ENCODE data around the gene TMEM200B.
"Not testable (repeated sequence)": the region's sequence is repeated elsewhere in the genome, so short reads cannot be mapped to it uniquely, and the experiment has no call there.

The TMEM200B gene

DNA sequence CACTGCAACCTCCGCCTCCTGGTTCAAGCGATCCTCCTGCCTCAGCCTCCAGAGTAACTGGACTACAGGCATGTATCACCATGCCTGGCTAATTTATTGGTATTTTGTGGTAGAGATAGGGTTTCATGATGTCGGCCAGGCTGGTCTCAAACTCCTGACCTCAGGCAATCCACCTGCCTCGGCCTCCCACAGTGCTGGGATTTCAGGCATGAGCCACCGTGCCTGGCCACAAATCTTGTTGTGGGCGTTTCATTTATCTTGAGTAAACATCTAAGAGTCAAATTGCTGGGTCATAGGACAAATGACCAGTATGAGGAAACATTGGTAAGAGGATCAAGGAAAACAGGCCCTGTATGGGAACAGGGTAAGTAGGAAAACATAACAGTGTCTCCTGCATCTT lies 17.9 kb downstream of the TMEM200B start:
- no peak for DNase-seq

DNA sequence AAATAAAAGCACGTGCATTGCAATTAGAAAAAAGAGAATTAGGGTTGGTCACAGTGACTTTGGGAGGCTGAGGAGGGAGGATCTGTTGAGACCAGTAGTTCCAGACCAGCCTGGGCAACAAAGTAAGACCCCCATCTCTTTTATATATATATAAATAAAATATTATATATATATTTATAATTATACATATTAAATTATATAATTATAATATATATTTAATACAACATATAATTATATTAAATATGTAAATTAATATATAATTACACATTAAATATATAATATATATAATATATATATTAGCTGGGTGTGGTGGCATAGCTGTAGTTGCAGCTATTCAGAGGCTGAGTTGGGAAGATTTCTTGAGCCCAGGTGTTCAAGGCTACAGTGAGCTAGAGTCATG lies 23.2 kb downstream of the TMEM200B start:
- no peak for DNase-seq

DNA sequence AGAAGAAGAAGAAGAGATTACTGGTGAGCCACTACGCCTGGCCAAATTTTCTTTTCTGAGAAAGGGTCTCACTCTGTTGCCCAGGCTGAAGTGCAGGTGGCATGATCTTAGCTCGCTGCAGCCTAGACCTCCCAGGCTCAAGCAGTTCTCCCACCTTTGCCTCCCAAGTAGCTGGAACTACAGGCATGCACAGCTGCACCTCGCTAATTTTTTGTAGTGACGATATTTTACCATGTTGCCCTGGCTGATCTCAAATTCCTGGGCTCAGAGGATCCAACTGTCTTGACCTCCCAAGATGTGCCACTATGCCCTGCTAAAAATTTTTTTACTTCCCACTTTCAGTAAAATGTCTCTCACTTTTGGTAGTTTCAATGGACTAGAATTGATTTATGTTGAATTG lies 24.4 kb downstream of the TMEM200B start:
- DNase-seq: no peak

DNA sequence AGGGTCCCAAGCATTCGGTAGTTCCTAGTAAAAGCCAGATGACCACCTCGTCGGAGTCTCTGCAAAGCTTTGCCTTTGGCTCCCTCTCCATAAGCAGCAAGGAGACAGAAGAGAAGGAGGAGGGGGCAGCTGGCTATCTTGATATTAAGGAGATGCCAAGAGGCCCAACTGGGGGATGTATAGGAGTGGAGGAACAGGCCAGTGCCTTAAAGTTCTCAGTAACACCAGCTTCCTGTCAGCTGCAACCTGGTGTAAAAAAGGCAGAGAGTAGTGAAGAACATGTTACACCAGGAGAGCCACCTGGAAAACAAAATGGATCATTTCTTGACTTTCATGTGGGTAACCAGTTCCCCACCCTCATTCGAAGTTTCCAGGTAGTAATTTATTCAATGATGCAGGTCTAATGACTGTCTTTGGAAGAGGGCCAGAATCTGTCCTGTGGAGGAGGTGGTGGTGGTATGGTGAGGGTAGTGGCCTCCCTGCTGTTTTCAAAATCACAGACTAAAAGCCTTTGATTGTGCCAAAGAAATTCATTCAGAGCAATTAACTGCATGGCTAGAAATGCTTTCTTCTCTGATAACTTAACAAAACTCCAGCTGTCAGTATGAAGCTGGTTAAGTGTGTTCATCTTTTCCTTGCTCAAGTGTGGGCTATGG lies 27.3 kb downstream of the TMEM200B start:
- DNase-seq: no peak

DNA sequence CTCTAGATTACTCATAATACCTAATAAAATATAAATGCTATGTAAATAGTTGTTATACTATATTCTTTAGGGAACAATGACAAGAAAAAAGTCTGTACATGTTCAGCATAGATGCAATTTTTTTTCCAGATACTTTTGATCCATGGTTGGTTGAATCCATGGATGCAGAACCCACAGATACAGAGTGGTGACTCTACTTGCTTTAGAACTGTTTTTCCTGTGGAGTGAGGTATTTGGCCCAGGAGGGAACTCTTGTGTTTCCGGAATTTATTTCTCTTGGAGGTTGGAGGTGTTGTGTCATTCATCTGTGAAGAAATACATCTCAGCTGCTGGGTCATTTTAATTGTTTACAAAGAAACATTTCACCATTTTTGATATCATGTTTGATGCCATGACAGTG lies 28.7 kb downstream of the TMEM200B start:
- DNase-seq: no peak

DNA sequence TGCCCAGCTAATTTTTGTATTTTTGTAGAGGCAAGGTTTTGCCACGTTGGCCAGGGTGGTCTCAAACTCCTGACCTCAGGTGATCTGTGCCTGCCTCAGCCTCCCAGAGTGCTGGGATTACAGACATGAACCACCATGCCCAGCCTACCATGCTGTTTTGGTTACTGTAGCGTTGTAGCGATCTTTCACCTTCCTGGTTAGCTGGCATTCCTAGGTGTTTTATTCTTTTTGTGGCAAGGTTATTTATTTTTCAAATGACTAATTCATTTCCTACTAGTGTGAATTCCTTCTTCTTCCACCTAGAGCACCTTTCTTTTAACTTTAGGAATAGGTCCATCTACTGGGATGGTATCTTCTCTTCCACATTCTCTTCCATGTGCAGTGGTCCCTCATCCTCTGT lies 29.3 kb downstream of the TMEM200B start:
- DNase-seq: no peak

DNA sequence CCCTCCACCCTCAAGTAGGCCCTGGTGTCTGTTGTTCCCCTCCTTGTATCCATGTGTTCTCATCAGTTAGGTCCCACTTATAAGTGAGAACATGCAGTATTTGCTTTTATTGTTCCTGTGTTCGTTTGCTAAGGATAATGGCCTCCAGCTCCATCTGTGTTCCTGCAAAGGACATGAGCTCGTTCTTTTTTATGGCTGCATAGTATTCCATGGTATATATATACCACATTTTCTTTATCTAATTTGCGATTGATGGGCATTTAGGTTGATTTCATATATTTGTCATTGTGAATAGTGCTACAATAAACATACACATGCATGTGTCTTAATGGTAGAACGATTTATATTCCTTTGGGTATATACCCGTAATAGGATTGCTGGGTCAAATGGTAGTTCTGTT lies 31.0 kb downstream of the TMEM200B start:
- not testable (repeated sequence) for DNase-seq

DNA sequence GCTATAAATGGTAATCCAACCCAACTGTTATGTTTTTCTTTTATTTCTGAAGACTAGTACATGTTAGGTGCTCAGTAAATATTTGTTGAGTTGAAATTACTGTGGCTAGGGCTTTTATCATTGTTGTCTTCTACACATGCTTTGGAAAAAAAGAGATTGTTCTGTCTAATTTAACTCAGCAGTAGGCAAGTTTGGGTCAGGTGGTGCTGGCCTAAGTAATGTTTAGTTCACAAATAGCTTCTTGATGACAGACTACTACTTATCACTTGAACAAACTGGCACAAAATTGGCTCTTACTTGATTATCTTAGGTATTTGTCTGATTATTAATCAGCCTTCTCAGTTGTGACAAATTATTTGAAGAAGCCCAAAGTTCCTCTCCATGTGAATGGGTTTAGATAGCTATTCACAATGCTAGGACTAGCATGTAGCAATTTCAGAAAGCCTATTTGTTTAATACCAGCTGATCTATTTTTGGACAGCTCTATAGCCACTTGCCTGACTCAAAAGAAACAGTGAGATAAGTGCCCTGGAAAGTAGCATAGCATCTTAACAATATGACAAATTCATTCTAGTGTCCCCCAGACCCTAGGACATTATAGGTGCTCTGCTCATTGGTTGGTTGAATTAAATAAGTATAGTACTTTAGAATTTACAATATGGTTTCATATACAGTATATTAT lies 32.6 kb downstream of the TMEM200B start:
- no peak for DNase-seq

DNA sequence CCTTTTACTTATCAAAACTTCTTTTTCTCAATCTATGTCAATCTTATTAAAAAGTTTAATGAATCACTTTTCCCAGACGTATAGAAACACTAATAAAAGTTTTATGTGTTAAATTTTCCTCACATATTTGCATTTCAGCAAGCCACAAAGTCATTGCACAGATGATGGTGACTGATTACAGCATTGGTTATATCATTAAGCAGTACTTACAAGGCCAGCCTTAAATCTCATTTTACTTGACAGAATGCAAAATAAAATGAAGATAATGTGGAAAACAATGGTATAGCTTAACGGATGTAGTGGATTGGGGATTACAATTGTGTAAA lies 39.5 kb downstream of the TMEM200B start:
- no peak for DNase-seq

DNA sequence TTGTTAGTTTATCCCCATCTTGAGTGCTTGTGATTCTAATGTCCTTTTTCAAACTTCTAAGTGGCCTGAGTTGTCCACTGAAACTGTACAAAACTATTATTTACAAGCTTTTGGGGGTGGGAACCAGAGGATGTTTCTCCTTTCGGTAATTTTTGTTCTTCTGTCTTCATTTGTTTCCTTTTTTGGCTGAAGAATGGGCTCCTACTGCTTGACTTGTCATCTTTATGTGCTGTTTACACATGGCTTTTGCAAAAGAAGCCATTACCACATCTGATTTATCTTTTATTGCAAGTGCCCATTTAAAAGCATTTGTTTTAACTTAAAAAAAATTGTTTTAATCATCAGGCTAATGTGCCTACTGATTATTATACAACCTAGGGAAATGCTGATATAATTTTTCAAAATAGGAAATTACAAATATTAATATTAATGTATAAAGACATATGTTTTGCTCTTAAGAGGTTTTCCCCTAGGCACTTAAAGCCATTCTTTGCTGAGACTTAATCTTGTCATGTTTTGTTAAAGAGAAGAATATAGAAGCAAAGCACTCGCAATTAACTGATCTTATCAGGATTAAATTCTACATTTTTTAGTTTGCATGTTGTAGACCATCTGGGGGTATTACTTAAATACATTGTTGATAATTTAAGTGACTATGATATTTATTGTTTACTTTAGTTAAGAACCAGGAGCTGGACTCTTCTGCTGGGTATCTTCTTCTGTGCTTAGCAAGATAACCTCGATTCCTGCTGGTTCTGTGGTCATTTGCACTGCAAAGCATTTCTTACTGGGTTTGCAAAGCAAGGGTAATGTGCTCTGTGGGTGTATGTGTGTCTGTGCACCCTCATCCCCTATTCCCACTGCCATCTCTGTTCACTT lies 40.1 kb downstream of the TMEM200B start:
- no peak for DNase-seq

DNA sequence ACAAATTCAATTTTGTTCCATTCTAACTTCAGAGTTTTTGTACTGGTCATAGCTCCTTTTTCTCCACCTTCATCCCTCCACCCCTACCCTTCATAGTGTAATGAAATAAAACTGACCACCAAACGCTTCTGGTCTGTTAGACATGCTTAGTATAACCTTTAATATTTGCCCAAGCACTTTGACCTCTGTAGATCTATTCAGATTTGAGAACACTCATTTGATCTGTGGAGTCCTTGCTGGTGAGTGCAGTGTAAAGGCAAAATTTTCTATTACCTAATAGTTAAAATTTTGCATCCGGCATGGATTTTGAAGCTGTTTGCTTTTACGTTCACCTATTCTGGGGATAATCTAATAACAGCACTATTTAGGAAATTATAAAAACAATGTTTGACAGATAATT lies 41.2 kb downstream of the TMEM200B start:
- no peak for DNase-seq

DNA sequence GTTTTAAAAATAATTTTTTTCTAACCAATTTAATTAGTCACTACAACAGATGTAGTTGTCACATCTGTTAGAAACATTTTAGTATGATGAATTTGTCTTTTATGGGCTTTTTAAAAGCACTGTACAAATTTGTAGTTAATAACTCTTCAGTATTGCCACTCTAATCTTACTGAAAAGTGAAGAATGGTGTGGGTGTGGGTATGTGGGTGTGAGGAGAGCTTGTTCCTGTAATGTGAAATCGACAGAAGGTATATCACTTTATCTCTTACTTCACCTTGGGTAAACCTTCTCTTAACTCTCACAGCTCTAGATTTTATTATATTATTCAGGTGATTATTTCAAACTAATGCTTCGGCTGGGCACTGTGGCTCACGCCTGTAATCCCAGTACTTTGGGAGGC lies 42.5 kb downstream of the TMEM200B start:
- no peak for DNase-seq

DNA sequence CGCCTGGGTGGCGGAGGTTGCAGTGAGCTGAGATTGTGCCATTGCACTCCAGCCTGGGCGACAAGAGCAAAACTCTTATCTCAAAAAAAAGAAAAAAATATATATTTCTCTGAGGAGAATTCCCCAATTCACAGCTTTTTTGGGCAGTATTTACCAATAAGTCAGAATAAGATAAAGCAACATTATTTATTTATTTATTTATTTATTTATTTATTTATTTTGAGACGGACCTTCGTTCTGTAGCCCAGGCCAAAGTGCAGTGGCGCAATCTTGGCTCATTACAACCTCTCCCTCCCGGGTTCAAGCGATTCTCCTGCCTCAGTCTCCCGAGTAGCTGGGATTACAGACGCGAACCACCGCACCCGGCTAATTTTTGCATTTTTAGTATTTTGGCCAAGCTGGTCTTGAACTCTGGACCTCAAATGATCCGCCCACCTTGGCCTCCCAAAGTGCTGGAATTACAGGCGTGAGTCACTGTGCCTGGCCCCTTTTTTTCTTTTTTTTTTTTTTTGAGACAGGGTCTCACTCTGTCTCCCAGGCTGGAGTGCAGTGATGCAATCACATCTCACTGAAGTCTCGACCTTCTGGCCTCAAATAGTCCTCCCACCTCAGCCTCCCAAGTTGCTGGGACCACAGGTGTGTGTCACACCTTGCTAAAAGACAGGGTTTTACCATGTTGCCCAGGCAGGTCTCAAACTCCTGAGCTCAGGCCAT lies 43.6 kb downstream of the TMEM200B start:
- not testable (repeated sequence) for DNase-seq

DNA sequence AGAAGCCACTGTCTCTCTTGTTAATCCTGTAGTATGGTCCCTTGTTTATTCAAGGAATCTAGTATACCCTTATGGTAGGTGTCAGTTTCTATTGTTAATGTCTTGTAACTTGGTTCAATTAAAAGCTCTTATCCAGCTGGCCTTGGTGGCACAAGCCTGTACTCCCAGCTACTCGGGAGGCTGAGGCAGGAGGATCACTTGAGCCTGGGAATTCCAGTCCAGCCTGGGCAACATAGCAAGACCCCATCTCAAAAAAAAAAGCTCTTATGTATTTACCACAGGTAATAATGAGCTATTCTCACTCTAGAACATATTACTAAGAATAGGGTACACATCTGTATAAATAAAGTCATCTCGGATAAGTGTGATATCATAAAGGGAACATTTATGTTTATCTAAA lies 46.5 kb downstream of the TMEM200B start:
- no peak for DNase-seq

Measured in activated CD4-positive, CD25-positive, alpha-beta regulatory T cell (primary cell).